HuH-7.5 (cell line): ENCODE results near the gene PPIL6.

Experiments used
- DNase-seq: peaks from one replicate; pipeline ENCODE4 v3.0.0; 2011; ENCODE audit warnings: low spot score

PPIL6 gene

DNA sequence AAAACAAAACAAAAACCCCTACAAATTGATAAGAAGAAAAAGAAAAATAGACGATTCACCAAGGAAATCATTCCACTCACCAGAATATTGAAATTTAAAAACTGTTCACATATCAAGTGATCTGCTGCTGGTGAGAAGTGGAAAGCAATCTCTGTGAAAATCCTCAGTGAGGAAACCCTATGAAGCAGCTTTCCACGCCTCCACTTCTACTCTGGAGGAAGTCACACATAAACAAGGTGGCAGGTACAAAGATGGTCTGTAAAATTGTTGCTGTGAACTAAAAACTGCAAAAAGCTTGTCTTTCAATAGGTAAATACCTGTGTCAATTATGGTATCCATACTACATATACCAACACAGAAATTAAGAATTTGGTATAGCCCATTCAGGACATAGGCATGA is 76.7 kb downstream of the PPIL6 start:
- DNase-seq, result no peak

- no peak for DNase-seq
These were observed 78.1 kb downstream of the PPIL6 start for GRCh38 chr6:109362102-109362884.

GRCh38 chr6:109360791-109361190 is 79.6 kb downstream of the PPIL6 start:
- no peak for DNase-seq

DNA sequence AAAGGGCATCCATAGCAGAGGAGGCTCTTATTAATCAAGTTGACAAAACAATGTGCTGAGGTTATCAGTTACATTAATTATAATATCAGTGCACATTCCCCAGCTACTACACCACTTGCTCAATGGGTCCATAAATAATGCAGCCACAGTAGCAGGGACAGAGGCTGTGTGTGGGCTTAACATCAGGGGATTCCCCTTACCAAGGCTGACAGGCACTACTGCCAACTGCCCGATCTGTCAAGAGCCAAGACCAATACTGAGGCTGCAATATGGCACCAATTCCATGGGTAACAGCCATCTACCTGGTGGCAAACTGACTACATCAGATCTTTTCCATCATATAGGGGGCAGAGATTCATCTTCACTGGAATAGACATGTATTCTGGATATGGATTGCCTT is 80.1 kb downstream of the PPIL6 start:
- no peak for DNase-seq

GRCh38 chr6:109359248-109359647 is 81.2 kb downstream of the PPIL6 start:
- no peak for DNase-seq

- no peak for DNase-seq
These were observed 82.2 kb downstream of the PPIL6 start for GRCh38 chr6:109358204-109358603.

DNA sequence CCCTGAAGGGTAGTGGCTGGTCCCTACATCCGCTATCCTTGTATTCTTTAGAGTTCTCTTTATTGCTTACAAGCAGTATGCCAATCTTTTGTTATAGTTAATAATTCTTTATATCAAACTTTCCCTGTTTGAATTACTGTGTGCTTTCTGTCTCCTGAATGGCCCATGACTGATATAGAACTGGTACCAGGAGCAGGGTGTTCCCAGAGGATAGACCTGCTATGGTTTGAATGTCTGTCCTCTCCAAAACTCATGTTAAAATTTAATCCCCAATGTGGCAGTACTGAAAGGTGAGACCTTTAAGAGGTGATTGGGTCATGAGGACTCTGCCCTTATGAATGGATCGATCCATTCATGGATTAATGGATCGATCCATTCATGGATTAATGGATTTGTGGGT is 84.2 kb downstream of the PPIL6 start:
- no peak for DNase-seq

- no peak for DNase-seq
These were observed 88.9 kb downstream of the PPIL6 start for GRCh38 chr6:109351231-109352130.

GRCh38 chr6:109349419-109349987 is 90.9 kb downstream of the PPIL6 start:
- peak; percentile 26 for DNase-seq

GRCh38 chr6:109348226-109348625 is 92.2 kb downstream of the PPIL6 start:
- no peak for DNase-seq

GRCh38 chr6:109347779-109348178 is 92.6 kb downstream of the PPIL6 start:
- no peak for DNase-seq

DNA sequence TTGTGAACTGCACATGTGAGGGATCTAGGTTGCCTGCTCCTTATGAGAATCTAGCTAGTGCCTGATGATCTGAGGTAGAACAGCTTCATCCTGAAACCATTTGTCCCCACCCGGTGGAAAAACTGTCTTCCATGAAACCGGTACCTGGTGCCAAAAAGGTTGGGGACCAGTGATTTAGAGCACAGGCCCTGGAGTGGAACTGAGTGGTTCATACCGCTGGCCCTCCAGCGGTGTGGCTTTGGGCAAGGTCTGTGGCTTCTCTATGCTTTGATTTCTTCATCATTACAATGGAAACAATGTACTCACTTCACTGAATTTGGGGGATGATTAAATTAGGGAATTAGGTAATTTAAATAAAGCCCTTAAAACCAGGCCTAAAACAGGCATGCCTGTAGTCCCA is 94.4 kb downstream of the PPIL6 start:
- DNase-seq, result no peak

DNA sequence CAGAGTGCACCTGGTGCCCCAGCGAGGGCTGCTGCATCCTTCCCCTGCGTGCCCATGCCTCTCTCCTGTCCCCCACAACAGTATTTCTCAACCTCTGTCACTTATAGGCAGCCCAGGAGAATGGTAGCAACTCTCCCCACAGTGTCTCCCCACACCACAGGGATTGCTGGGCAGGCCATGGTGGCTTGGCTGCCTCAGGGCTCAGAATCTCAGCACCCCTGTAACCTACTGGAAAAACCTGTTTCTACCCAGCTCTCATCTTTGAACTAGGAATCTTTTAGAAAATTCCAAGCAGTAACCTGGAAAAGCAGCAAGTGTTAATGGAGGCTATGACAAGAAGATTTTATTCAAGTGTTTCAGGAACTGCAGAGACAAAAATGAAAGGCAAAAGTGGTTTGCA is 96.2 kb downstream of the PPIL6 start:
- no peak for DNase-seq

DNA sequence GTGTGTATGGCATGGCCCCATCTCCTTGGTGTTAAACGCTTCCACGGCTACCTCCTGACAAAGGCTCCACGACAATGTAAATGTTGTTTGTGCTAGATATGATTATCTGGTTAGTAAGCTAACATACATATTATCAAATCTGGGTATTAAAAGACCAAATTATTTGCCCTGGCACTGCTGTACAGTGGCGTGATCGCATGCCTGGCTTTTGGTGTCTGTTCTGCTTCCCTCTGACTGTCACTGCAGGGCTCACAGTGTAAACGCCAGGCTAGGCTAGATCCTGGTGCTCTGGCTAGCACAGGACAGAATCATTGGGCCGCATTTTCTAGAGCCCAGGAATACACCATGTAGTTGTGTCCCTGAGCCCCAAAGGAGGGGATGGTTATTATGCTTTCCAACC is 96.9 kb downstream of the PPIL6 start:
- no peak for DNase-seq

GRCh38 chr6:109342911-109343310 is 97.5 kb downstream of the PPIL6 start:
- no peak for DNase-seq

GRCh38 chr6:109342506-109342905 is 97.9 kb downstream of the PPIL6 start:
- no peak for DNase-seq

DNA sequence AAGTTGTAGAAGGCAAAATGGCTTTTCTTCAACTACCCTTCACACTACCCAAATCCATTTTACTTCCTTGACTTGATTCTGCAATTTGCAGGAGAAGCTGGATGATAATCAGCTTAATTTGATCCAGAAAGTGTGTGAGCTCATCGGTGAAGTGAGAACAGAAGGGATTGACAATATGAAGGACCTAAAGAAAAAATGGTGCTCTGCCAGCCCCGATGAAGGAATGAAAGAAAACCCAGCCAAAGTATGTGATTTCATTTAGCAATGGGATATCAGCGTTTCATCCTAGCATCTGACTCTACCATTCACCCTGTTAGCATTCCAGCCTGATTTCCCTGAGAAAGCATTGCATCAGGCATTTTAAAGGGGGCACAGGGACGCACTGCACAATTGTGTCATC is 99.6 kb downstream of the PPIL6 start:
- DNase-seq, result no peak
